Choroid plexus epithelial cell (primary cell): ENCODE measurements around the gene BRD2.

Experiments used
- DNase-seq: peaks from one replicate; pipeline ENCODE4 v3.0.0-alpha.2; 2010; ENCODE audit warnings: low read depth
- H3K4me3 ChIP-seq: 2 replicates; pipeline ENCODE4 v1.5.1; 2011; ENCODE audit warnings: low read depth, mild to moderate bottlenecking, control low read depth, low read length, moderate library complexity
- TF ChIP-seq, protein P1 (sequence below): conservative IDR thresholded peaks from 2 replicates; pipeline ENCODE4 v1.5.1; 2011; ENCODE audit warnings: low read depth, mild to moderate bottlenecking, control low read depth, inconsistent platforms, low read length, moderate library complexity

The BRD2 gene

DNA sequence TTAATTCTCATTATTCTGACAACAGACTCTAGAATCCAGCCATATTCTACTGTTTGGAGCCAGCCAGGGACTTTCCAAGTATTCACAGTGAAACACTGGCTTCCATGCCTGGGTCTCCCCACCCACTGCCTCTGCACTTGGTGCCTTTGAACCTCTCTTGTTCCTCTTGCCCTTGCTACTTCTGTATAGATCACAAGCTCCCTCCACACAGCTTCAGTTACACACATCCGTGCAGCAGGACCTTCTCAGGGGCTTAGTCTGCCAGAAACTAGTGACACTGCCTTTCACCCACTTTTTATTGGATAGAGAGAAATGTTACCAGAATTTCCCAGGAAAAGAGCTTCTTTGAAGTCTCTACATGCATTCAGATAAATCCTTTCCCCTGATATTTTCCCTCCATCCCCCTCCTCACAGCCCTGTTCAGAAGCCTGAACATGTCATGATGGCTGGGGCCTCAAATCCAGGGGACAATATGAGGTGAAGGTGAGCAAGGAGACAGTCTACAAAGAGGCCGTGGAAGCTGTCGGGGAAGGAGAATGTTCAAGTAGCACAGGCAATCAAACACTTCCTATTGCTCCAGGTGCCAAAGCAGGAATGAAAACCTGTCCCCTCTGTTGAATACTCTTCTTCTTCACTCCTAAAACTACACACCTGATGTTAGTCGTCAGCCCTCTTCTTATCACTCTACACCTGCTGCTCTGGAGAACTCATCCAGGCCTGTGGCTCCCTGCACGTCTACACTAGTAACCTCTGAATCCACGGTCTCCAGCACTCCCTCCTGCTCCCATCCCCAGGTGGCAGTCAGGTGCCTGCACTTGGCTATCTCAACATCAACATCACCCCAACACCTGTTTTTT is 61.2 kb downstream of the BRD2 start:
- no peak overlapping the region for H3K4me3 ChIP-seq

DNA sequence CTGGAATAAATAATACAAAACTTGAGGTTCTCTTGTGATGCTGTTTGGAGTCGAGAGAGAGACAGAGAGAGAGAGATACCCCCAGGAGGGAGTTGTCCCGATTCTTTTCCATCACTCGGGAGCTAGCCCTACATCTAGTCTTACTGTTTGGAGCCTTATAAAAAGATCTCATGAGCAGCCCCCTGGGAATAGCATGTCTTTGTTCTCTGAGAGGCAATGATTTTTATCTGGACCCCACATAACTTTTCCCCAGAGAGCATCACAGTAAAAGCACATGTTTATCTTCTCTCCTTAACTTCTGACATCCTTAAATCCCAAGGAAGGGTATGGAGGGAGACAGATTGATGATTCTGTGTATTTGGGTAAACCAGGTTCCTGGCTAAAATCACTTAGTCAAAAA is 61.9 kb downstream of the BRD2 start:
- H3K4me3 ChIP-seq: no peak overlapping the region
- DNase-seq: no peak
- TF ChIP-seq, protein P1, sequence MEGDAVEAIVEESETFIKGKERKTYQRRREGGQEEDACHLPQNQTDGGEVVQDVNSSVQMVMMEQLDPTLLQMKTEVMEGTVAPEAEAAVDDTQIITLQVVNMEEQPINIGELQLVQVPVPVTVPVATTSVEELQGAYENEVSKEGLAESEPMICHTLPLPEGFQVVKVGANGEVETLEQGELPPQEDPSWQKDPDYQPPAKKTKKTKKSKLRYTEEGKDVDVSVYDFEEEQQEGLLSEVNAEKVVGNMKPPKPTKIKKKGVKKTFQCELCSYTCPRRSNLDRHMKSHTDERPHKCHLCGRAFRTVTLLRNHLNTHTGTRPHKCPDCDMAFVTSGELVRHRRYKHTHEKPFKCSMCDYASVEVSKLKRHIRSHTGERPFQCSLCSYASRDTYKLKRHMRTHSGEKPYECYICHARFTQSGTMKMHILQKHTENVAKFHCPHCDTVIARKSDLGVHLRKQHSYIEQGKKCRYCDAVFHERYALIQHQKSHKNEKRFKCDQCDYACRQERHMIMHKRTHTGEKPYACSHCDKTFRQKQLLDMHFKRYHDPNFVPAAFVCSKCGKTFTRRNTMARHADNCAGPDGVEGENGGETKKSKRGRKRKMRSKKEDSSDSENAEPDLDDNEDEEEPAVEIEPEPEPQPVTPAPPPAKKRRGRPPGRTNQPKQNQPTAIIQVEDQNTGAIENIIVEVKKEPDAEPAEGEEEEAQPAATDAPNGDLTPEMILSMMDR: no peak

More for the DNA sequence above, 61.2 kb downstream of the BRD2 start:
- TF ChIP-seq, protein P1: no peak
- DNase-seq: peak; percentile 49
